Anterior cingulate cortex (tissue), 58 donors: ENCODE data around the gene PTRH1.

Experiments
- DNase-seq, 58 donors: peaks; one replicate each; lab custom pipeline; 2025; lab: John Stamatoyannopoulos, UW

Gene PTRH1

DNA sequence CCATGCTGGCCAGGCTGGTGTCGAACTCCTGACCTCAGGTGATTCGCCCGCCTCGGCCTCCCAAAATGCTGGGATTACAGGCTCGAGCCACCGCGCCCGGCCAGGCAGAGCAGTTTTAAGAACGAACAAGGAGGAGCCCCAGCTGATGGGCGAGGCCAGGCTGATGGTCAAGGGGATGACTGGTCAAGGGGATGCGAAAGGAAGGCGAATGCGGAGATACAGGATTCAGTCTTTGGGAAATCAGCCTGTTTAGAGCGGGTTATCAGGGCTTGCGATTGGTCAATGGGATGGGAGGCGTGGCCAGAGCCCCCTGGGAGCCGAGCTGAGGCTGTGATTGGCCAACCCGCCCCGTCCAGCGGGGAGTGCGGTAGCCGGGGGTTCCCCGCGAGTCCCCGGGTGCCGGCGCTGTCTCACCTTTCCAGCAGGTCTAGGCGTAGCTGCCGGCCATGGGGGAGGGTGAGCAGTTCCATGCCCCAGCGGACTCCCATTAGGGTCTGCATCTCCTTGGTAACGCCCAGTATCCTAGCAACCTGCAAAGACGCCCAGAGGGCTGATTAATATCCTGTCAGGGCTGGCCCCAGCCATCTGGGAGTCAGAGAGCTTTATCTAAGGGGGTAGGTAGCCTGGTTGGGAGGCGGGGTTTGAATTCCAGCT is 27.1 kb upstream of the PTRH1 start:
- peak in 3 of 58 donors; percentile 27 to 34 (median 31) for DNase-seq

DNA sequence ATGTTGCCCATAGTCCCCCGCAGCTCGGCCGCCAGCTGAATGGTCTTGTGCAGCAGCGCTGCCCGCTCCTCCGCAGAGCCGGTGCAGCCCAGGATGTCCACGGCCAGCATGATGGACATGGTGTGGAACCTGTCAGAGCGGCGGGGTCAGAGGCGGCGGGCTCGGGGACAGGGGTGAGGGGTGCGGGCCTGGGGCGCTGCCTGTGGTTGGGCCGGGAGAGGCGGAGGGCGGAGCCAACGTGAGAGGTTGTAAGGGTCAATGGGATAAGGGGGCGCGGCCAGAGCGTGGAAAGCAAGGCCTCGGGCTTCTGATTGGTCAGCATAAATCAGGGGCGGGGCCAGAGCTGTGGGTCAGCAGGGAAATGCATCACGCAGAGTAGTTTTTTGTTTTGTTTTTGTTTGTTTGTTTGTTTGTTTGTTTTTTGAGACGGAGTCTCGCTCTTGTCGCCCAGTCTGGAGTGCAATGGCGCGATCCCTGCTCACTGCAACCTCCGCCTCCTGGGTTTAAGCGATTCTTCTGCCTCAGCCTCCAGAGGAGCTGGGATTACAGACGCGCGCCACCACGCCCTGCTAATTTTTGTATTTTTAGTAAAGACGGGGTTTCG is 26.5 kb upstream of the PTRH1 start:
- DNase-seq = peak in 53 of 58 donors; percentile 22 to 86 (median 62)

DNA sequence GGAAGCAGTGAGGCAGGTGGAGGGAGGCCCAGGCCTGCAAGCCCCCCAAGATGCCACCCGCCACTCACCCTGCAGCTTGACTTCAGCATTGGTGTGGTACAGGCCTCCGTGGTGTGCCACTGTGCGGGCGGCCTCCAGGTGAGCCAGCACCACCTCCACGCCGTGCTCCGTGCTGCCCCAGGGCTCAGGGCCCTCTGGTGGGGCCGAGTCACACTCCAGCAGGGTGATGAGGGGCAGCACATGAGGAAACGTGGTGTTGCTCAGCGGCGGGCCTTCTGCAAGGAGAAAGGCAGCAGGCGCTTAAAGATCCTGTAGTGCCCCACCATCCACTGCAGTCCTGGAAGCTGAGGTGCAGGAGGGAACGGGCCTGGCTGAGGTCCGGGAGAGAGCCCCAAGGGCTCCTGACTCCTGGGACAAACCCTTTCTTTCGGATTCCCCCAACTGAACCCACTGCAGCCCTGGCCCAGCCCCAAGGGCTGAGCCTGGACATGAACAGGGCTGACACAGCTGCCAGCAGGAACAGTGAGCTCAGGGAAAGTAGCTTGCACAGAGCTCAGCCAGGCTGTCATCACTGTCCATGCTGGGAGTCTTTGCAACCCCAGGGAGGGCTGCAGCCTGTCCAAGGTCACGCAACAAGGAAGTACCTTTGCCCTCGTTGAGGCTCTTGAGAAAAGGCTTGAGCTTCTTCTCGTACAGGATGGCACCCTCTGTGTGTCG is 24.3 kb upstream of the PTRH1 start:
- no peak for DNase-seq

DNA sequence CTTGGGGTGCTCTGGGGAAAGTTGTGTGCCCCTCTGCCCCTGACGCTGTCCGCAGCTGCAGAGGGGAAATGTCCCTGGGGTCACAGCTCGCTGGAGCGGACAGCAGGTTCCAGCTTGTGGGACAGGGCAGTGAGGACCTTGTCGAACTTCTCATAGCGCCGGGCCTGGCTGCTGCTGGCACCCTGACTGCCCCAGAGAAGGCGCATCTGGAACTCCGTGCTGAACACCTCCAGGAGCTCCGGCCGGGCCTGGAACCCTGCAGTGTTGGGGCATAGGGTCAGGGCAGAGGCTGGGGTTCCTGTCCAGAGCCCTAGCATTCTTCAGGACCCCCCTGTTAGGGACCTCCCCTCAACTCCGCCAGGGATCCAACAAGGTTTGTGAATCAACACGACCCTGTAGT is 23.2 kb upstream of the PTRH1 start:
- DNase-seq = no peak

DNA sequence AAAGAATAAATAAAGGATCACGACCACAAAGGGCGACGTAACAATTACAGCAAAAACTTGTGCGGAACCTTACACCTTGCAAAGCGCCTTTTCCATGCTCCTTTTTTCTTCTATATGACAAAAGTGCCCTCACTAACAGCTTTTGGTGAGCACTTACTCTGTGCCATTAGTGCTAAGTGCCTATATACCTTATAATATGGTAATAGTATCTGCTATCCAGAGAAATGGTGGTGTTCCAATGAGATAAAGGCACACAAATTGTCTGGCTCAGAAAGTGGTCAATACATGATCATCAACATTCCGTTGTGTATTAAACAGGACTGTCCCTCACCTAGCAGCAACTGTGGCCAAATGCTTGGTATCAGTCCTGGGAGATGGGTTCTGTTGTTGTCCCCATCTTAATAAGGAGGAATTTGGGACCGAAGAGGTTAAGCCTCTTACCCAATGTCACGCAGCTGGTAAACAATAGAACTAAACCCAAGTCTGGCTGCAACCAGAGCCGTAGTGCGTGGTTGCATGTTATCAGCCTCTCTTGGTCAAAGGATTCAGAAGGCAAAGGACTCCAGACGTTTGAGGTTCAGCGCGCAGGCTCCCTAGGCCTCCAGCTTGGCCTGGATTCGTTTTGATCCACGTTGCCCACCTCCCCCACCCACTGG is 20.2 kb upstream of the PTRH1 start:
- DNase-seq = no peak

DNA sequence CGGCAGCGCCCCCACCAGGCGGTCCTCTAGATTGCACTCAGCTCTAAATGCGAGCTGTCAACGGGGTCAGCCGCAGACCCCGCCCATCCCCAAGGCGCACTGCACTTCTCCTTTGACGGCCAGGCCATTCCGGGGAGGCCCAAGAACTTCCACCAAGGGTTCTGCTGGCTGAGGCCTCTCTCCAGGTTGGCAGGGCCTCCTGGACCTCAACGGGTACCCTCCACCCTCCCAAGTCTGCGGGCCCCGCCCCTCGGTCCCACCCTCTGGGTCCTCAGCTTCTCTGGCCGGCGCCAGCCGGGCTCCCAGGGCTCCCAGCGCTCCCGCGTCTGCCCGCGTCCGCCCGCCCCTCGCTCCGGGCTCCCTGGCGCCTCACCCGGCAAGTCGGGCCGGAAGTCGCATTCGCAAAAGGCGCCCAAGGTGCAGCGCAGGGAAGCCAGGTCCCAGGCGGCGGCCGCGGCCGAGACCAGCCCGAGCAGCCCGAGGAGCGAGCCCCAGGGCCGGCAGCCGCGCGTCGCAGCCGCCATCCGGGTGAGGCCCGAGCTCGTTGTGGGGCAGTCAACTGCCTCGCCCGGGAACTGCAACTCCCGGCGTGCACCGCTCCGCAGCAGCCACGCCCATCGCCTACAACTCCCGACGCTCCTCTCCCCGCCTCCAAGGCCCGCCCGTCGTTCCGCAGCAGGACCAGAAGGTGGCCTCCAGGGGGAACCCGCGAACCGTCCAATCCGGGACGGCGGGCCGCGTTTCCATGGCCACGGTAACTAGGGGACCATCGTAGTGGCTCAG is 19.5 kb upstream of the PTRH1 start, which contains the start of gene TOR2A:
Gene TOR2A, minus strand, starts transcription at position 548 of the 783 bp plus-strand sequence. Its CDS starts 24 bp downstream, at position 524.
- DNase-seq = peak; percentile 82 to 98 (median 95)

DNA sequence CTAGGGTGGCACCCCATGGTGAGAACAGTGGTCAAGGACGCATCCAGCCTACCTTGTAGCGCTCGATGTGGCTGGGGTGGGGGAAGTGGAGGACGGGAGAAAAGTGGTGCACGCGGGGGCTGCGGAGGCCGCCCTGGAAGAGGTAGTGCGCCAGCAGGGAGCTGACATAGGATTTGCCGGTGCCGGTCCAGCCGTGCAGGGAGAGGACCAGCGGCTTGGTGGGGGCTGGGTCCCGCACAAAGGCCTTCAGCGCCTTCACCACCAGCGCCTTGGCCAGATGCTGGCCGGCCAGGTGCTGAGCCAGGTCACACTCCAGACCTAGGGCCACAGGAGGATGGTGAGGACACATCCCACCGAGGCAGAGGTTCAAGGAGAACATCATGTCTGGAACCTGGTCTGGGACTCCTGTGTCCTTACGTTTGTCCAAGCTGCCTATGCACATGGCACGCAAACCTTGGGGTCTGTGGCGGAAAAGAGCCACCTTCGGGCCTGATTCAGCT is 18.8 kb upstream of the PTRH1 start:
- DNase-seq = peak in 2 of 58 donors; percentile 32 to 40

DNA sequence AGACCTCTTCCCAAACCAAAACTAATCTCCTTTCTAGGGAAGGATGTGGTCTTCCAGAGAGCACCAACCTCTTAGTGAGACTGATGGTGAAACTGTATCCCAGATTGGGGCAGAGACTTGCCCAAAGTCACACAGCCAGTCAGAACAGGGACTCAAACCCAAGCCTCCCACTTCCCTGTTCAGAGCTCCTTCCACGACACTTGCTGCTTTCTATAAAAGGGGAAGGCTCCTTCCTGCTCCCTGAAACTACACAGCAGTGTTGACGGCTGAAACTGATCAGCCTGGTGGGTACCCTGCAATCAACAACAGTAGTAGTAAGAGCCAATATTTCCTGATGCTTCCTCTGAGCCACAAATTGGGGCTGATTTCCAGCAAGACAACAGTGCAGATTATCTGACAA is 18.2 kb upstream of the PTRH1 start:
- no peak for DNase-seq

DNA sequence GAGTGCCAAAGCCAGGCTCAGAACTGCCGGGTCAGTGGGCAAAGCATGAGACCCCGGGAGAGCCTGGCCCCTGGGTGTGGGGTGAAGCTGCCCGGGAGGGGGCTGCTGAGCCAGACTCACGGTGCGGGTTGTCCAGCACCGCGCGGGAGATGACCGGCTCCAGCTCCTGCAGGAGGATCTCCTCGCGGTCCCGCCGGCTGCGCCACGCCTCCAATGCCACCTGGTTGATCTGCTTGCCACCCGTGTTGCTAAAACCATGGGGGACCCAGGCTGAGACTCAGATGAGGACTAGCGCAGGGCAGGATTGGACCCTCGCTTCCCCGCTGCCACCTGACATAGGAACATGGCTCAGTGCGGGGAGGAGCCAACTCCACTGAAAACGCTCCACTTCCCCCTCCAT is 17.0 kb upstream of the PTRH1 start:
- DNase-seq = no peak

DNA sequence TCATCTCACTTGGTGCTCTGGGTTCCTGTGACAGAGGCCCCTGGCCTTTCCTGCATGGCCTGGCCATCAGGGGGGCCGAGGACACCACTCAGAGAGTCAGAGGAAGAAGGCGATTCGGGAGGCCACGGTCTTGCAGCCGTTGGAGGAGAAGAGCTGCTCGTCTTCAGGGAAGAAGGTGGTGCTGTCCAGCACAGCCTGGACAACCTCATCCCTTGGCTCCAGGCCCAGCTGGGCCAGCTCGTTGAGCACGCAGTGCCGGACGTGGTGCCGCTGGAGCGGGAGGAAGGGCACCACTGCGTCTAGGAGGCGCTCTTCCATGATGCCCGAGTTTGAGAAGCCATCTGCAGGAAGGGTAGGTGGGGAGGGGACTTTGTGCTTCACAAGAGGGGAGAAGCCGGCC is 16.5 kb upstream of the PTRH1 start:
- DNase-seq = no peak

DNA sequence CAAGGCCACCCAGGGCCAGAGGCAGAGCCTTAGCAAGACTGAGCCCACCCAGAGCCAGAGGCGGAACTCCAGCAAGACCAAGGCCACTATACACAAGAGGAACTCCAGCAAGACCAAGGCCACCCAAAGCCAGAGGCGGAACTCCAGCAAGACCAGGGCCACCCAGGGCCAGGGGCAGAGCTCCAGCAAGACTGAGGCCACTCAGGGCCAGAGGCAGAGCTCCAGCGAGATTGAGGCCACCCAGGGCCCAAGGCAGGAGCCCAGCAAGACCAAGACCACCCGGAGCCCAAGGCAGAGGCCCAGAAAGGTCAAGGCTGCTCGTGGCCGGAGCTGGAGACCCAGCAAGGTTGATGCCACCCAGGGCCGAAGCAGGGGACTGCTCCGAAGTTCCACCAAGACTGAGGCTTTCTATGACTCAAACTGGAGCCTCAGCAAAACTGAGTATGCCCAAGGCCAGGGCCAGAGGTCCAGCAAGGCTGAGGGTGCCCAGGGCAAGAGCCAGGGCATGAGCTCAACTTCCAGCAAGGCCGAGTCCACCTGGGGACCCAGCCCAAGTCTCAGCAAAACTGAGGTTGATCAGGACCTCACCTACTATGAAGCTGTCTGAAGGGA is 15.4 kb upstream of the PTRH1 start:
- no peak for DNase-seq

DNA sequence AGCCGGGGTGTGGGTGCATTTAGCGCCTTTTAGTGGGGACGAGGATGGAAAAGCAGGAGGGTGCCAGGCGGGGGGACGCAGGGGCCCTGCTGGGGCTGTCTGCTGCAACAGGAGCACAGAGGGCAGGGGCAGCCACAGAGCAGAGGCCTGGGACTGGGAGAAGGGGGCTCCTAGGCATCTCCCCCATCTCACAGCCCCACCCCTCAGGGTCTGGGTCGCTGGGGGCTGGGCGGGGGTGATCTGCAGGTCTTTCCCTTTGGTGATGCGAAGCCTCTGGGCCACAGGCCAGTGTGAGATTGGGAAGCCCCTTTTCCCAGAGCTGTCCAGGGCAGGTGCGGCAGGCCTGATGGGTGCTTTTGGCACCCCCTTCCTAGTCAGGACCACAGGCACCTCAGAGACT is 14.8 kb upstream of the PTRH1 start:
- no peak for DNase-seq

DNA sequence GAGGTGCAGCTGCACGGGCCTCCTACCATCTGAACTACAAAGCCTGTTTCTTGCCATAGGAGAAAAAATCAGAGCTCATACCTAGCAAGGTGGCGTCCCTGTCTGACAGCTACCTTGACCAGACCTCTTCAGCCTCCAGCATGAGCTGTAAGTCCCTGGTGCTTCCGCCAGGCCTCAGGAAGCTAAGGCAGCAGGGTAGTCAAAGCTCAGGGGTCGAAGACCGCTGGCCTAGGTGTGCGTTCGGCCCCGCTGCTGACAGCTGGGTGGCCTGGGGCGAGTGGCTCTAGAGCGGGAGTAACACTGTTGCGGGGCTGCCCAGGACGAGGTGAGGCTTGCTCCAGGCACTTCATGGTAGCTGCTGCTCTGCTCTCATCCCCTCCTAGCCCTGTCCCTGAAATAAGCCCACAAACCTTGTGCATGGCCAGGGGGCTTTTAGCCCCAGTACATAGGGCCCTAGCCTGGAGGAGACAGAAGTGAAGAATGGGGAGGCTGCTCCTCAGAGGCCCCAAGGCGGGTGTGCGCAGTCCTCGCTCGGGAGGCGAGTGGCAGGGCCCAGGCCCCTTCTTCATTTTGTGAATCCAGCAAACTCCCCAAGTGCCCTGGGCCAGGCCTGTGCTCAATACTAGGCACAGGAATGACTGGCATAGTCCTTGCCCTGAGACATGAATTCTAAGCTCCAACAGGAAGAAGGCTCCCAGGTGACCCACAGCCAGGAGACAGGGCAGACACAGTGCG is 14.2 kb upstream of the PTRH1 start:
- no peak for DNase-seq

DNA sequence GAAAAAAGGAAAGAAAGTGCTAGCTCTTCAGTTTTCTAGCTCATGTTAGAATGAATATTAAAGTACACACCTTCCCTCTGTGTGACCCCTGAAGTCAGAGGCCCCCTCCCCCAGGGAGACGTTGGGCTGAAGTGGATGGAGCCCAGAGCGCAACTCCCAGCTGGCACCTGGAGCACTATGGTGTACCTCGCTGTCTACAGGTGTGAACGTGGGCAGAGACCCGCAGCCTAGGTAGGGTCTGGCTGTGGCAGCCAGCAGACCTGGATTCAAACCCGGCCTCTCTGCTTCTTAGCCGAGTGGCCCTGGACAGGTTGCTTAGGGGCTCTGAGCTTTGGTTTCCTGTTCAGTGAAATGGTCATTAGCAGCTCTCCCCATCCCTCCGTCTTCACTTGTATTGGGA is 13.3 kb upstream of the PTRH1 start:
- DNase-seq = no peak

DNA sequence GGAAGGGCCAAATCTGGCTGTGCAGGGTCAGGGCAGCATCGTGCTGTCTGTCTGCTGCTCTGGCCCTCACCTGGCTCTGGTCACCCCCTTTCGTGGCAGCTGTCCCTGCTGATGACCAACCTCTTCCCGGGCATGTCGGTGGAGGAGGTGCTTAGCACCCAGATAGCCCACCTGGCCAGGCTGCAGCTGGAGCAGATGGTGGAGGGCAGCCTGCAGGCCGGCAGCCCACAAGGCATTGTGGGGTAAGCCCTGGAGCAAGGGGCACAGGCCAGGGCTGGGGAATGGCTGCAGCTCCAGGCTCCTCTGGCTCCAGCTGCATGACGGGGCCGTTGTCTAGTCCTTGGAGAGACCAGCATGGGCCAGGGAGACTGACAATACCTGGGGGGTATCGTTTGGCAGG is 11.4 kb upstream of the PTRH1 start:
- DNase-seq = no peak

DNA sequence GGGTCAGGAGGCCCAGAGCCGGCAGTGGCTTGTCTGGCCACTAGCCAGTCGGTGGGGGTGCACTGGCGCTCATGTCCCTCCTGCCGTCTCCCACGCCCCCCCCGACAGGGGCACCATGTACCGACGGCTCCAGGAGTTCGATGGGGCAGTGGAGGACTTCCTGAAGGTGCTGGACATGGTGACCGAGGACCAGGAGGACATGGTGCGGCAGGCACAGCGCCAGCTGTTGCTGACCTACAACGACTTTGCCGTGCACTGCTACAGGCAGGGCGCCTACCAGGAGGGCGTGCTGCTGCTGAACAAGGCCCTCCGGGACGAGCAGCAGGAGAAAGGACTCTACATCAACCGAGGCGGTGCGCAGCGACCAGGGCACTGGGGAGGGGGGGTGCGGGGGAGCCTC is 8.5 kb upstream of the PTRH1 start:
- DNase-seq = no peak

DNA sequence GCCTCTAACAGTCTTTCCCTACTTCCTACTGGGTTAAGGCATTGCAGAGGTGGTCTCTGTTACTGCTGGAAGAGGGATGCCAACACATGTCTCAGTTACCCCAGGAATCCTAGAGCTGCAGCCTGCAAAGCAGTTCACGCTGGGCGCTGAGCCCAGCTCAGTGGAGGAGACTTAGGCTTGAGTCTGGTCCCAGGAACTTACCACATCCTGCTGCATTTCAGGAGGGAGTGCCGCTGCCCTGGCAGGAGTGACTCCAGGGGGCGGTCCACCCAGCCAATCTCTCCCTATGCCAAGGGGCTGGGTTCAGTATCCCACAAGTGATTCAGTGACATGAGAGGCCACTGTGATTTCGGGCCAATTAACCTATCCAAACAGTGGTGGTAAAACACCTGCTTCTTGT is 8.0 kb upstream of the PTRH1 start:
- no peak for DNase-seq

DNA sequence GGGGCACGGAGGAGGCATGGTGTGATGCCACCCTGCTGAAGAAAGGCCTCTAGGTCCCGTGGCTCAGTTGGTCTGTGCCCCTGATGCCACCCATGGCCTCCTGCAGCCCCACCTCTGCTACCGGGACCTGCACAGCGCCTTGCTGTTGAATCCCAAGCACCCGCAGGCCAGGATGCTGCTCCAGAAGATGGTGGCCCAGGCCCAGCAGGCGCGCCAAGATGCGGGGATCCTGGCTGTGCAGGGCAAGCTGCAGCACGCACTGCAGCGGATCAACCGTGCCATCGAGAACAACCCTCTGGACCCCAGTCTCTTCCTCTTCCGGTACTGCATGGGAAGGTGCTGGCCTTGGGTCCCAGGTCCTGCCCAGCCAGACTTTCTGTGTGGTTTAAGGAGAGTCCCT is 7.5 kb upstream of the PTRH1 start:
- DNase-seq = no peak

DNA sequence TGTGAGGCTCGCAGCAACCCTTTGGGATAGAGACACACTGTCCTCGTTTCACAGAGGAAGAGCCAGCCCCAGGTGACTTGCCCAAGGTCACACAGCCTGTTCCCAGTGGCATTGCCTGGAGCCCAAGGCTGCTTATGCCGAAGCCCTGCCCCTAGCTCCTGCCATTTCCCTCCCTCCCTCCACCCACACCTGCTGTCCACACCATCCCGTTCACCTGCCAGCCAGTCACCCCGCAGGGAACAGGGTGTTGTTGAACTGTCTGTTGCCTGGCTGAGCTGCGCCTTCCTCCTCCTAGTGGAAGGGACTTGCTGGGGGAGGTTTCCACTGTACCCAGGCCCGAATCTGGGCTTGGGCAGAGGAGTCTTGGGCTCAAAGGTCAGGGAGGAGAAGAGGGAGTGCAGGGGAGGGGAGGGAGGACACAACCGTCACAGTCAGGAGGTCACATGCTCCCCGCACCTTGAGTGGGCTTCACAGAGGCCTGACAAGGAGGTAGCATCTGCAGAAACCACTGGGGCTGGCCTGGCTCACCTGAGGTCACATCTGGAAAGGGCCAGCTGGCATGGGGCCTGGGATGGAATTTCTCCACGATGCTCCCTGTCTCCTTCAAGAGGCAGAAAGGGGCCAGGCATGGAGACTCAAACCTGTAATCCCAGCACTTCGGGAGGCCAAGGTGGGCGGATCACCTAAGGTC is 6.7 kb upstream of the PTRH1 start:
- no peak for DNase-seq
